ENCODE data around the gene OGN.

Gene OGN

GRCh38 chr9:92341578-92341977 lies 62.8 kb downstream of the OGN start:
- FAIRE-seq = no peak
- DNase-seq (ENCODE audit: insufficient read length) = no peak
- TF ChIP-seq TAF1 (IDR thresholded peaks at IDR 0.05; ENCODE audit: borderline replicate concordance, low read depth, low read length) (no peak), POLR2A (IDR thresholded peaks at IDR 0.05; ENCODE audit: low read depth, low read length) (no peak), POLR2AphosphoS5 (IDR thresholded peaks at IDR 0.05; ENCODE audit: low read depth, low read length) (no peak)

DNA sequence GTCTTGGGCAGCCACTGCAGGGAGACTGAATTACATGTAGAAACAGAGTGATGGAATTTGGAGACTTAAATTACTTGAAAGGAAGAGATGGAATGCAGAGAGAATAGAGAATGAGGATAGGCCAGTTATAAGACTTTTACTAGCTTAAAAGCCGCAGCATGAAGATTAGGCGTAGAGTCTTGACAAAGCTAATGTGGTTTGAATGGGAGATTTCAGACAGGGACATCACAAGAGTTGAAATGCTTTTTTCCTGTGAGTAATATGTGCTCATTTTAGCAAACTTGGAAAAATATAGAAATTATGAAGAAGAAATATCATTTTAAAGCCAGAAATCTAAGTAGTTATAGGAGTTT lies 71.1 kb downstream of the OGN start:
- DNase-seq (ENCODE audit: insufficient read length) (no peak), FAIRE-seq (no peak)
- TF ChIP-seq POLR2A (IDR thresholded peaks at IDR 0.05; ENCODE audit: low read depth, low read length) (no peak), TAF1 (IDR thresholded peaks at IDR 0.05; ENCODE audit: borderline replicate concordance, low read depth, low read length) (no peak), POLR2AphosphoS5 (IDR thresholded peaks at IDR 0.05; ENCODE audit: low read depth, low read length) (no peak)

Data from GM12892 (cell line).